HG03457 (cell line): ENCODE results near the gene ZNF334.

Experiments used
- ATAC-seq: cut with Tn5 transposase; IDR thresholded peaks from one replicate; pipeline ENCODE4 v1.9.1; 2021; ENCODE audit warnings: moderate number of reproducible peaks; ENCODE audit not compliant: unreplicated experiment

The ZNF334 gene

GRCh38 chr20:46546298-46546697 is 32.9 kb upstream of the ZNF334 start:
- no peak for ATAC-seq

DNA sequence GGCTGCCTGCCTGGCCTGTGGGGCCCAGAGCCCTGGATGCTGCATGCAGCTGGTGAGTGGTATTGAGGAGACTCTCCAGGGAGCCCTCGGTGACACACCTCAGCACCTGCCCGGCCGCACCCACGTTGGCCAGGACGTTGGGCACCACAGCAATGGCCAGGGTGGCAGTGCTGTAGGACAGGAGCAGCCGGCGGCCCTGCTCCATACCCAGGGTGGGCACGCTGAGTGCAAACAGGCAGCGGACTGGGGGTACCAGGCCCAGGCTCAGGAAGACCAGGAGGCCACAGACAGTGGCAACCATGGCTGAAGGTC is 32.4 kb upstream of the ZNF334 start:
- no peak for ATAC-seq

- ATAC-seq = no peak
Measured at GRCh38 chr20:46545077-46545826, 31.9 kb upstream of the ZNF334 start.

DNA sequence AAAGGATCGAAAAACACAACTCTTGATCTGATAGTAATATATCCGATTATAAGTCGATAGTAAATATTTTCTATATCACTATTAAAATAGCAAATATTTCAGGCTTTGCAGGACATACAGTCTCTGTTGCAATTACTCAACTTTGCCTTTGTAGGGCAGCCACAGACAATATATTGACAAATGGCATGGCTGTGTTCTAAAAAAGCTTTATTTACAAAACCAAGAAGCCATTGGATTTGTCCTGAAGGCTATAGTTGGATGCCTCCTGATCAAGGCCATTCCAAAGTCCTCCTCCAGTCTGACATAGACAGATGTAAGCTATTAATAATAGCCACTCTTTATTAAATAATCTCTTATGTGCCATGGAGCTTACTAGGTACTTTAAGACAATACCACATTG is 31.2 kb upstream of the ZNF334 start:
- no peak for ATAC-seq

- no peak for ATAC-seq
Measured at GRCh38 chr20:46543959-46544358, 30.6 kb upstream of the ZNF334 start.

GRCh38 chr20:46543033-46543432 is 29.7 kb upstream of the ZNF334 start:
- no peak for ATAC-seq

GRCh38 chr20:46541229-46541935 is 28.0 kb upstream of the ZNF334 start:
- no peak for ATAC-seq

GRCh38 chr20:46539113-46539512 is 25.8 kb upstream of the ZNF334 start:
- ATAC-seq = no peak

DNA sequence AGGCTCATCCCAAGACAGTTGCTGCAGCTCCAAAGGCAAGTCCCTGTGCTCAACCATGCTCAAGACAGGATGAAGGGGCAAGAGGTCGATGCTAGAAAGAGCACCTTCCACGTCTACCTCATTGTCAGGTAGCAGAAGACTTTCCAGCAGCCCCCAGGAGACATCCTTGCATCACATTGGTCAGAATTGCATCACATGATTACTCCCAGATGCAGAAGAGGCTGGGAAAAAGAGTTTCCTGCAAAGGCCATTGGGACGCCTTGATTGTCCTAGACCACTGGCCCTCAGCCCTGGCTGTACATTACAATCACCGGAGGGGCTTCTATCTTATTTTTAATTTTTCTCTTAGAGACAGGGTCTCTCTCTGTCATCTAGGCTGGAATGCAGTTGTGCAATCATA is 17.3 kb upstream of the ZNF334 start:
- no peak for ATAC-seq

GRCh38 chr20:46523696-46524328 is 10.5 kb upstream of the ZNF334 start:
- ATAC-seq = no peak

DNA sequence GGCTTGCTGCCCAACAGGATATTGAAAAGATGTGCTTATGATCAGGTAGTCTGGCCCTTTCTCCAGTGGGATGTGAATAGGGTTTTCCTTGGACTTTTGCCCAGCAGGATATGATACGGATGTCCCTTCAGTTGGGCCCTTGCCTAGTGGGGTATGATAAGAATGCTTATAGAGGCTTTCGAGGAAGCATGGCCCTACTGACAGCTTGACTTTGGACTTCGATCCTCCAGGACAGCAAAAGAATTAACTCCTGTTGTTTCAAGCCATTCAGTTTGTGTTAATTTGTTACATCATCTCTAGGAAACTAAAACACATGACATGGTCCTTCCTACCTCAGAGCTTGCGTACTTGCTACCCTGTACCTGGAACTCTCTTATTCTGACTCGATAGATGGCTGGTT is 9.7 kb upstream of the ZNF334 start:
- no peak for ATAC-seq

DNA sequence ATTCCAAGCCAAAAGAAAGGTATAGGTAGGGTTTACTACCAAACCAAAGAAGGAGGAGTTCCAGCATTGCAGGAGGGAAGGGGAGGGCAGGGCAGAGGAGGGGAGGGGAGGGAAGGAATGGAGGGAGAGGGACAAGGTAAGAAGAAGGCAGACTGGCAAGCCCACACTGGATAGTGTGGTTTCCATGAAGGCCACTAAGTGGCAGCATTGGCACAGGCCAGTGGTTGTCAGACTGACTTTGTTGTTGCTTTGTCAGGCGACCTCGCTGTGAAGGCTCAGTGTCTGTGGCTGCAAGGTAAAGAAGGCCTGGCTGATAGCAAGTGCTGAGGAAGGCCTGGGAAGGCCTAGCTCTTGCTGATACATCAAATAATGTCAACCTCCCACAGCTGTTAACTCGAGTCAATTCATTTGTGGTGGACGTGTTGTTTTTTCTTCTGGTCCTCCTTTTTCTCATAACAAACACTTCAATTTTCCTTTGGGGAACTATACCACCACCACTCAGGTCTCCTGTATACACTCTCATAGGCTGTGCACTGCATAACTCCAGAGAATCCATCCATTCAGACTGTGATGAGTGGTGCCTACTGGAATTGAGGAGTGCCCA is 7.7 kb upstream of the ZNF334 start:
- no peak for ATAC-seq

DNA sequence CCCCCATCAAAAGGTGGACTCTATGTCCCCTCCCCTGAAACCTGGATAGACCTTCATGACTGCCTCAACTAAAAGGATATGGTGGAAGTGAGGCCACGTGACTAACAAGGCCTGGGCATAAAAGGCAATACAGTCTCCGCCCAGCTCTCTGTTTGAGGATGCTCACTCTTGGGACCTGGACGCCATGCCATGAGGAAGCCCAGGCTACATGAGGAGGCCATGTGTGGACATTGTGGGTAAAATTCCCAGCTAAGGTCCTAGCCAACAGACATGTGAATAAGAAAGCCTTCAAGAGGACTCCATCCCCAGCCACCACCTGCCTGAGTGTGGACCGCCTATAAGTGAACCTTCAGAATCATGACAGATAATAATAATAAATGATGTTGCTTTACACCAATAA is 7.2 kb upstream of the ZNF334 start:
- no peak for ATAC-seq

GRCh38 chr20:46519471-46520068 is 6.2 kb upstream of the ZNF334 start:
- no peak for ATAC-seq

DNA sequence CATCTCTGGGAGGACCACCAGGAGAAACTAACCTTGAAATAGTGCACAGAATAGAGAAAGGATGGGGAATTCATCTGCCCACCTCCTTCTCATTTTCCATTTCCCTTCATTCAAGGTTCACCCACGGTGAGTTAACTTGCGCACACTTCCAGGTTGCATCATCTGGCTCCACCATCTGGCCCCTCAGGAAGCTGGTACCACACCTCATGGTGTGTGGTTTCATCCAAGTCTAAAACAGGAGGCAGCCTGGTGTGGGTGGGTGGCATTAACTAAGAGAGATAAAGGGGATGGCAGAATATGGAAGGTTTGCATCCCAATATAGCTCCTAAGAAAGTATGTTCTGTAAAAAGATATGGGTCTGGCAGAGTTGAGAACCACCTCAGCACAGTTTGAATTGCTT is 3.8 kb downstream of the ZNF334 start:
- ATAC-seq = no peak

DNA sequence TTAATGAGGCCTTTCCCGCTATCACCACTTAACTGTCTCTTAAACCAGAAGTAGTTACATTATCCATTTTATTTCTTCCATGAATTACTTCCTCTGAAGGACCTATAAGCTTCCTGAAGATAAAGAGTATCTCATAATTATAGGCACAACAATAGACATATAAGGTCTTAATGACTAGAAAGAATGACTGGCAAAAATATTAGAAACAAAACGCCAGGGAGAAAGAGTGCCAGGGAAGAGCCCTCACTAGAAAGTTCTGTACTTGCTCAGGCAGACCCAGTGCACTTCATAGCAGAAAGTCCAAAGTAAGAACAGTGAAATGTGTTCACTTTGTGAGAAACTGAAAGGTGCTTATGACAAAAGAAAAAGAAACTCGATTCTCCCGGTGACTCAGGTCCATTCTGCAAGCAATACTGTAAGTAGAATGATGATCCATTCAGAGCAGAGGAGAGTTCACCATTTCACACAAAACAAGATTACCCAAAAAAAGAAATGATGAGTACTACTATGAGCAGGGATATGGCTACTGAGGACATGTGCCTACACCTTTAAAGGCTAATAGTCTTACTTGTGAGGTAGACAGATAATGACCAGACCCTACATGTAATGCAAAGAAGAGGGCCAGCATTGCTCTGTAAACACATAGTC is 5.5 kb downstream of the ZNF334 start:
- no peak for ATAC-seq

- ATAC-seq = no peak
Measured at GRCh38 chr20:46505506-46505905, 7.9 kb downstream of the ZNF334 start.

DNA sequence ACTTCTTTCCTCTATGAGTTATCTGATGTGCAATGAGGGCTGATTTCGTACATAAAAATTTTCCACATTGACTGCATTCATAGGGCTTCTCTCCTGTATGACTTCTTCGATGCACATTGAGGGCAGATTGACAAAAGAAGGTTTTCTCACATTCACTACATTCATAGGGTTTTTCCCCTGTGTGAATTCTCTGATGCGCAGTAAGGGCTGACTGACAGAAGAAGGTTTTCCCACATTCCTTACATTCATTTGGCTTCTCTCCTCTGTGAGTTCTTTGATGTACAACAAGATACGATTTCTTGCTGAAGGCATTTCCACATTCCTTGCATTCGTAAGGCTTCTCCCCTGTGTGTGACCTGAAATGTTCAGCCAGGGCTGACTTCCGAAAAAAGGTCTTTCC is 11.4 kb downstream of the ZNF334 start:
- ATAC-seq = no peak

DNA sequence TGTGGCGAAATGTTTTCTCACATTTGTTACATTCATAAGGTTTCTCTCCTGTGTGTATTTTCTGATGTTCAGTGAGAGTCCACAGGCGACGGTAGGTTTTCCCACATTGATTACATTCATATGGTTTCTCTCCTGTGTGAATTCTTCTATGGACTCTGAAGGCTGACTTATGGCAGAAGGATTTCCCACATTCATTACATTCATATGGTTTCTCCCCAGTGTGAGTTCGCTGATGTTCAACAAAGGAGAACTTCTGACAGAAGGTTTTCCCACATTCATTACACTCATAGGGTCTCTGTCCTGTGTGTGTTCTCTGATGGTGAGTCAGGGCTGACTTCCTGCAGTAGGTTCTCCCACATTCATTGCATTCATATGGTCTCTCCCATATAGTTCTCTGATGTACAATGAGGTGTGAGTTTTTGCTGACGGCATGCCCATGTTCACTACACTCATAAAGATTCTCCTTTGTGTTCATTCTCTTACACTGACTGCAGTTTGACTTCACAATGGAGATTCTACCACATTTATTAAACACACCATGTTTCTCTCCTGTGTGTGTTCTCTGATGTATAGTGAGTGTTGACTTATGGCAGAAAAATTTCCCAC is 11.9 kb downstream of the ZNF334 start:
- no peak for ATAC-seq

DNA sequence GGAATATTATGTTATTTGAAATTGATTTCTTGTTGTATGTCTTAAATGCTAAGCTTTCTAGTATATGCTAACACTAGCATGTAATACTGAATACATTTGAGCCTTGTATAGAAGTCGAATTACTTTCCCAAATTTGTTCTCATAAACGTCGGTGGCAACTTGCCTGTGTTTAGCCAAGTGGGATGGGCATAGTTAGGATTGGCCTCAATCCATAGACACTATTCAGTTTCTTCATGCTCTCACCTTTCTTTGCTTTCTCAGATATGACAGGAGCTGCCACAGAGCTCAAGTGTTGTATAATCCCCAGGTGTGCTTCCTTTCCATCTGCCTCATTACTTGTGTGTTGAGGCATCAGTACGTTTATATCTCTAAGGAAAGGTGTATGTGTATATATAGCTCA is 19.3 kb downstream of the ZNF334 start:
- no peak for ATAC-seq

GRCh38 chr20:46491354-46491753 is 22.0 kb downstream of the ZNF334 start:
- ATAC-seq = no peak
